Fibroblast of skin of back (primary cell): ENCODE results near the gene MAFF.
"Not testable (repeated sequence)": the region's sequence is repeated elsewhere in the genome, so short reads cannot be mapped to it uniquely, and the experiment has no call there.

Experiments used
- DNase-seq: peaks from one replicate; pipeline ENCODE4 v3.0.0-alpha.2; 2013

The MAFF gene

GRCh38 chr22:38228326-38228872 lies 26.6 kb downstream of the MAFF start:
- DNase-seq: no peak

- DNase-seq: peak; percentile 75
These were observed 27.3 kb downstream of the MAFF start for GRCh38 chr22:38228873-38229740.

- DNase-seq: peak; percentile 74
These were observed 28.5 kb downstream of the MAFF start for GRCh38 chr22:38230108-38230825.

GRCh38 chr22:38230916-38231315 lies 29.1 kb downstream of the MAFF start:
- no peak for DNase-seq

GRCh38 chr22:38232196-38232595 lies 30.4 kb downstream of the MAFF start:
- no peak for DNase-seq

- no peak for DNase-seq
These were observed 31.6 kb downstream of the MAFF start for GRCh38 chr22:38233427-38233826.

GRCh38 chr22:38233856-38234255 lies 32.1 kb downstream of the MAFF start:
- DNase-seq: not testable (repeated sequence)

GRCh38 chr22:38235240-38235850 lies 33.6 kb downstream of the MAFF start:
- no peak for DNase-seq

GRCh38 chr22:38236786-38237185 lies 35.0 kb downstream of the MAFF start:
- no peak for DNase-seq

GRCh38 chr22:38238519-38239071 lies 36.8 kb downstream of the MAFF start:
- DNase-seq: no peak

GRCh38 chr22:38239101-38239761 lies 37.4 kb downstream of the MAFF start:
- DNase-seq: peak; percentile 99

GRCh38 chr22:38240734-38241252 lies 39.0 kb downstream of the MAFF start:
- DNase-seq: peak; percentile 94

GRCh38 chr22:38243007-38243765 lies 41.4 kb downstream of the MAFF start:
- peak; percentile 57 for DNase-seq

GRCh38 chr22:38244106-38244505 lies 42.3 kb downstream of the MAFF start:
- DNase-seq: no peak

- no peak for DNase-seq
These were observed 44.4 kb downstream of the MAFF start for GRCh38 chr22:38246046-38246658.

GRCh38 chr22:38246692-38247091 lies 44.9 kb downstream of the MAFF start:
- no peak for DNase-seq

GRCh38 chr22:38247713-38248112 lies 45.9 kb downstream of the MAFF start:
- no peak for DNase-seq

GRCh38 chr22:38248280-38248679 lies 46.5 kb downstream of the MAFF start:
- no peak for DNase-seq

GRCh38 chr22:38249301-38249700 lies 47.5 kb downstream of the MAFF start:
- DNase-seq: no peak

- no peak for DNase-seq
These were observed 48.2 kb downstream of the MAFF start for GRCh38 chr22:38249803-38250642.
